KMS-11 (cell line): ENCODE results near the gene ARGLU1.
A peak's percentile ranks its signal among the peaks of the same experiment; 100 is the strongest.

Source experiments
- H2AFZ ChIP-seq: fragments of 200-600 bp; sonication (generic); 2 replicates; pipeline ENCODE4 v1.6.1; 2016; ENCODE audit warnings: antibody characterized with exemption, mixed run types, low read depth
- H3K27ac ChIP-seq: fragments of 200-600 bp; sonication (generic); 2 replicates; pipeline ENCODE4 v1.6.1; 2016; ENCODE audit warnings: mild to moderate bottlenecking, mixed run types
- H3K27me3 ChIP-seq: fragments of 200-600 bp; sonication (generic); 2 replicates; pipeline ENCODE4 v1.6.1; 2017; ENCODE audit warnings: mild to moderate bottlenecking, low read depth, mixed run types, moderate library complexity; ENCODE audit not compliant: insufficient read depth
- H3K36me3 ChIP-seq: fragments of 200-600 bp; sonication (generic); 2 replicates; pipeline ENCODE4 v1.6.1; 2017; ENCODE audit warnings: mild to moderate bottlenecking, mixed run types; ENCODE audit not compliant: insufficient read depth
- H3K4me1 ChIP-seq: fragments of 200-600 bp; sonication (generic); 2 replicates; pipeline ENCODE4 v1.6.1; 2016; ENCODE audit warnings: mild to moderate bottlenecking, low read depth, mixed run types; ENCODE audit not compliant: poor library complexity, severe bottlenecking
- H3K4me2 ChIP-seq: fragments of 200-600 bp; sonication (generic); 2 replicates; pipeline ENCODE4 v1.7.0; 2016; ENCODE audit warnings: mild to moderate bottlenecking, mixed run types
- H3K4me3 ChIP-seq: fragments of 200-600 bp; sonication (generic); IDR thresholded peaks from 2 replicates; pipeline ENCODE4 v1.6.1; 2017; ENCODE audit warnings: low read depth, low read length, mixed read lengths; ENCODE audit not compliant: insufficient read depth
- H3K79me2 ChIP-seq: fragments of 200-600 bp; sonication (generic); 2 replicates; pipeline ENCODE4 v1.6.1; 2016; ENCODE audit warnings: low read depth, mixed run types; ENCODE audit not compliant: insufficient read depth
- H3K9ac ChIP-seq: fragments of 200-600 bp; sonication (generic); 2 replicates; pipeline ENCODE4 v1.6.1; 2016; ENCODE audit warnings: mild to moderate bottlenecking, mixed run types
- H4K20me1 ChIP-seq: fragments of 200-600 bp; sonication (generic); 2 replicates; pipeline ENCODE4 v1.6.1; 2016; ENCODE audit warnings: mild to moderate bottlenecking, mixed run types; ENCODE audit not compliant: insufficient read depth
- TF ChIP-seq, protein P1 (sequence below): fragments of 200-600 bp; sonication (generic); conservative IDR thresholded peaks from 2 replicates; pipeline ENCODE4 v1.6.1; 2017; ENCODE audit warnings: low read depth, mild to moderate bottlenecking, antibody characterized with exemption, low read length, moderate library complexity, mixed read lengths

The ARGLU1 gene

DNA sequence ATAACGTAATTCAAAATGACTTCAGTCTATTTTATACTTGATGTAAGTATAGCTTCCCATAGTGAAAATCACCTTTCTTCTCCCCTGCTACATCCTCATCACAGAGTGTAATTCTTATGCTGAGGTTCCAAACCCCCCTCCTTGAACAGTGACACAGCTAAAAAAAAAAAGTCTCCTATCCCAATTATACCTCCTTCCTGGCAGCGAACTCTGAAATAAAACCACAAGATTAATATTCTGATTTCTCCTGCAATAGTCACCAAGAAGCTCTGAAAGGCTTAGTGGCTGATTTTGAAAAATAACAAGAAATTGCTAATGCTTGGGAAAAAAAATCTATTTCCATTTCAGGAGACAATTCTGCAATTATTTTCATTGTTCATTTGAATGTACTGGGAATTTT, 68.8 kb downstream of the ARGLU1 start:
- Histone ChIP-seq H3K27me3 (no peaks in the 10 kb centered on the region), H3K27ac (peak overlapping the region; percentile 62), H3K4me2 (peak overlapping the region; percentile 82), H4K20me1 (no peaks in the 10 kb centered on the region), H3K36me3 (no peaks in the 10 kb centered on the region), H2AFZ (peak overlapping the region; percentile 33; the same call in 1 of the 2 replicates), H3K4me1 (peaks cover 46% of the 10 kb centered on the region), H3K9ac (peak overlapping the region; percentile 34; the same call in 1 of the 2 replicates), H3K4me3 (no peak overlapping the region), H3K79me2 (no peaks in the 10 kb centered on the region)
- TF ChIP-seq, protein P1, sequence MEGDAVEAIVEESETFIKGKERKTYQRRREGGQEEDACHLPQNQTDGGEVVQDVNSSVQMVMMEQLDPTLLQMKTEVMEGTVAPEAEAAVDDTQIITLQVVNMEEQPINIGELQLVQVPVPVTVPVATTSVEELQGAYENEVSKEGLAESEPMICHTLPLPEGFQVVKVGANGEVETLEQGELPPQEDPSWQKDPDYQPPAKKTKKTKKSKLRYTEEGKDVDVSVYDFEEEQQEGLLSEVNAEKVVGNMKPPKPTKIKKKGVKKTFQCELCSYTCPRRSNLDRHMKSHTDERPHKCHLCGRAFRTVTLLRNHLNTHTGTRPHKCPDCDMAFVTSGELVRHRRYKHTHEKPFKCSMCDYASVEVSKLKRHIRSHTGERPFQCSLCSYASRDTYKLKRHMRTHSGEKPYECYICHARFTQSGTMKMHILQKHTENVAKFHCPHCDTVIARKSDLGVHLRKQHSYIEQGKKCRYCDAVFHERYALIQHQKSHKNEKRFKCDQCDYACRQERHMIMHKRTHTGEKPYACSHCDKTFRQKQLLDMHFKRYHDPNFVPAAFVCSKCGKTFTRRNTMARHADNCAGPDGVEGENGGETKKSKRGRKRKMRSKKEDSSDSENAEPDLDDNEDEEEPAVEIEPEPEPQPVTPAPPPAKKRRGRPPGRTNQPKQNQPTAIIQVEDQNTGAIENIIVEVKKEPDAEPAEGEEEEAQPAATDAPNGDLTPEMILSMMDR, result no peak

DNA sequence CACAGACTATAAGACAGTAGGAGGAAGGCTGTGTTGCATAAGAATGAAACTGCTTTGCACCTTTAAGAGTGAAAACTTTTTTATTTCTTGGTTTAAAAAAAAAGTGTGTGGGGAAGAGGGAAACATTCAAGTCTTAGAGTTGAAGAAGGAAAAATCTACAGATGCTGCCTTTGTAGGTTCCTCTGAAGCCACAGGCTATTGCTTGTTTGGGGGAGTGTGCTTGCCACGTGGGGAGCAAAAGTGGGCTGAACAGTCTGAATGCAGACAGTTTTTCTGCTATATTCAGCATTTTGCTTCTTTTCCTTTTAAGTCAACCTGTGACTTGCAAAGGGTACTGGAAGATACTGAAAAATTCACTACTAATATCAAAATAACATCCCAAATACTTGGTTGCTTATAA, 69.4 kb downstream of the ARGLU1 start:
- peak overlapping the region; percentile 82 for H3K4me2 ChIP-seq
- H2AFZ ChIP-seq, result peak overlapping the region; percentile 33; the same call in 1 of the 2 replicates
- no peak overlapping the region for H3K4me3 ChIP-seq
- H3K79me2 ChIP-seq, result no peaks in the 10 kb centered on the region
- no peaks in the 10 kb centered on the region for H3K27me3 ChIP-seq
- peak overlapping the region; percentile 62 for H3K27ac ChIP-seq
- H3K4me1 ChIP-seq, result peaks cover 46% of the 10 kb centered on the region
- H4K20me1 ChIP-seq, result no peaks in the 10 kb centered on the region
- no peaks in the 10 kb centered on the region for H3K36me3 ChIP-seq
- H3K9ac ChIP-seq, result peak overlapping the region; percentile 34; the same call in 1 of the 2 replicates
- TF ChIP-seq, protein P1, result no peak

DNA sequence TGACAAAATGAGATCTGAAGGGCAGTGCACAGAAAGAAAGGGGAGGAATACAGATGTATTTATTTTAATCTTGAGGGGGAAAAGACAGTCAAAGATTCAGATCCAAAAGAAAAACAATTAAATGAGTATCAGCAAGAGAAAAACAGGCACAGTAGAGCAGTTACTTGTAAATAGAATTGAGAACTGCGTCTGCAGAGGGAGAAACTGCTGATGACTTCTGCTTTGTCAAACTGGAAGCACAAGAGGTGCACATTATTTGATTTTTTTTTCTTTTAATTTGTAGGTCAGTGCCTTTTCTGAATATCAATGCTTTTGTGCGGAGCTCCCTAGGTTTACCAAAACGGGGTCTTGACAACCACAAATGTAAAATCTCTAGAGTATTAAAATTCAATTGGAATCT, 69.8 kb downstream of the ARGLU1 start:
- peak overlapping the region; percentile 62 for H3K27ac ChIP-seq
- peaks cover 46% of the 10 kb centered on the region for H3K4me1 ChIP-seq
- no peaks in the 10 kb centered on the region for H3K36me3 ChIP-seq
- no peaks in the 10 kb centered on the region for H3K27me3 ChIP-seq
- H3K79me2 ChIP-seq, result no peaks in the 10 kb centered on the region
- H4K20me1 ChIP-seq, result no peaks in the 10 kb centered on the region
- H2AFZ ChIP-seq, result no peak overlapping the region; the same call in 1 of the 2 replicates
- TF ChIP-seq, protein P1, result no peak
- peak overlapping the region; percentile 34; the same call in 1 of the 2 replicates for H3K9ac ChIP-seq
- H3K4me2 ChIP-seq, result peak overlapping the region; percentile 82
- no peak overlapping the region for H3K4me3 ChIP-seq

DNA sequence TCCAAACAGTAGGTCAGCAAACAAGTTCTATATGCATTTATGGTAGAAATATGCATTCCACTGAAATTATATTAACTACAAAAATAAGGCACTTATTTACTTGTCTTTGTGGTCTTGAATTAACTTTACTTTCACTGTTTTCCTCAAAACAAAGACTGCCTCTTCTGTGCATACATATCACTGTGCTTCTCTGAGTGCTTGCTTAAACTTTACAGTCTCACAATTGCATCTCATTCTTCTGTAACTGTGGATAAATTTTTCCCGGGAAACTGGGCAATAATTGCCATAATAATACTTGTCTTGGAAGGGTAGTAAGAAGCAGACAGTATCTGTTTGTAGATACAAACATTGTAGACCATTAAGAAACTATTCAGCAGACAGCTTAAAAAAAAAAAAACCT, 70.9 kb downstream of the ARGLU1 start:
- Histone ChIP-seq H4K20me1 (no peaks in the 10 kb centered on the region), H3K4me1 (peaks cover 46% of the 10 kb centered on the region), H3K9ac (no peak overlapping the region), H2AFZ (no peak overlapping the region), H3K4me3 (no peak overlapping the region), H3K27ac (no peak overlapping the region), H3K4me2 (no peak overlapping the region), H3K79me2 (no peaks in the 10 kb centered on the region), H3K36me3 (no peaks in the 10 kb centered on the region), H3K27me3 (no peaks in the 10 kb centered on the region)
- TF ChIP-seq, protein P1, result no peak
